ENCODE results near the gene SAXO2.

Gene SAXO2

DNA sequence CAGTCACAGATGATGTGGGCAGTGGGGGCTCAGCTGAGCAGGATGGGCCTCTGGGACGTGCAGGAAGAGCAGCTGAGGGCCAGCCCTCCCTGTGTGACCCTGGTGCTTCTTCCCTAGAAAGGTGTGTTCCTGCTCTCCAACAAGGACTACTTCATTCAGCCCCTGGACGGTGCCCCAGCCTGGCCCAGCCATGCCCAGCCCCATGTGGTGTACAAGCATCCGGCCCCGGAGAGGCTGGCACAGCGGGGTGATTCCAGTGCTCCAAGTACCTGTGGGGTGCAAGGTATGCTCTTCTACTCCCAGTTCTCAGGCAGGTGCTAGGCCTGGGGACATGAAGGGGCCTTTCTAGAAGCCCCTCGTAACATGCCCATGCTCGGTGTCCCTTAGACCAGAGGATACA, 38.3 kb downstream of the SAXO2 start:
- H3K36me3 ChIP-seq (ENCODE audit: control insufficient read depth, insufficient read depth, low read length): no peaks in the 10 kb centered on the region
- H3K9ac ChIP-seq: no peak overlapping the region
- H3K4me2 ChIP-seq (ENCODE audit: low read length): no peak overlapping the region
- H3K27me3 ChIP-seq (ENCODE audit: control insufficient read depth, insufficient read depth, low read length): no peaks in the 10 kb centered on the region
- no peak overlapping the region for H3K4me3 ChIP-seq (ENCODE audit: low read depth, low read length)
- no peak overlapping the region for H3K27ac ChIP-seq
- no peaks in the 10 kb centered on the region for H3K4me1 ChIP-seq
- no peak overlapping the region for H2AFZ ChIP-seq
- no peaks in the 10 kb centered on the region for H3K79me2 ChIP-seq
- no peaks in the 10 kb centered on the region for H3K9me3 ChIP-seq (ENCODE audit: control insufficient read depth, low read length)
- no peak for TF ChIP-seq CTCF (IDR thresholded peaks at IDR 0.05)

DNA sequence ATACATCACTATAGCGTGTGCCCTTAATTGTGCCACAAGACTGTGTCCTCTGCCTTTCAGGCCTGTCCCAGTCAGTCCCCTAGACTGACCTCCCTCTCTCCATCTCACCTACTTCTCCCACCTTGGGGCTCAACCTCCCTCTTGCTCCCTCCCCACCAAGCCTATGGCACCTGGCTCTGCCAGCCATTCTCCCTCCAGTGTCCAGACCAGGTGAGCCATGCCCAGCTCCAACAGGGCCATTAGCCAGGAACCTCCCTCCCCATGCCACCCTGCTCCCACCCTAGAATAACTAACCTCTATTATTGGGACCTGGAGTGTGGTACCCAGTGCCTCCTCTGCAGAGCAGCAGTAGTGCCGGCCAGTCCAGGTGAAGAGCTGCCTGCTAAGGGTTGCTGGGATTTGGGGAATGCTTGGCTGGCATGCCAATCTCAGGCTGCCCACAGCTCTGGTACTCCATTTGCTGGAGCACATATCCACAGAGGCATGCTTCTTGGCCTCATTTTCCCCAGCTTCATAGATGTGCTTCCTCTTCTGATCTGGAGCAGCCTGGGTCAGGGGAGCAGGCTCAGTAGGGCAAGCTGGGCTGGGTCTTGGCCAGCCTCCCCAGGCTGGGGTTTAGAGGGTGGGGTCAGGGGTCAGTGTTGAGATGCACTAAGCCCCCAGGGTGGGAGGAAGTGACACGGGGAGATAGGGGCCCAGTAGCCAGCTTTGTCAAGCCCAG, 38.8 kb downstream of the SAXO2 start:
- Histone ChIP-seq H3K4me1 (no peaks in the 10 kb centered on the region), H3K27ac (no peak overlapping the region), H3K4me3 (ENCODE audit: low read depth, low read length) (no peak overlapping the region), H3K36me3 (ENCODE audit: control insufficient read depth, insufficient read depth, low read length) (no peaks in the 10 kb centered on the region), H3K27me3 (ENCODE audit: control insufficient read depth, insufficient read depth, low read length) (no peaks in the 10 kb centered on the region), H2AFZ (no peak overlapping the region), H3K9ac (no peak overlapping the region), H3K4me2 (ENCODE audit: low read length) (no peak overlapping the region), H3K79me2 (no peaks in the 10 kb centered on the region), H3K9me3 (ENCODE audit: control insufficient read depth, low read length) (no peaks in the 10 kb centered on the region)
- no peak for TF ChIP-seq CTCF (IDR thresholded peaks at IDR 0.05)

DNA sequence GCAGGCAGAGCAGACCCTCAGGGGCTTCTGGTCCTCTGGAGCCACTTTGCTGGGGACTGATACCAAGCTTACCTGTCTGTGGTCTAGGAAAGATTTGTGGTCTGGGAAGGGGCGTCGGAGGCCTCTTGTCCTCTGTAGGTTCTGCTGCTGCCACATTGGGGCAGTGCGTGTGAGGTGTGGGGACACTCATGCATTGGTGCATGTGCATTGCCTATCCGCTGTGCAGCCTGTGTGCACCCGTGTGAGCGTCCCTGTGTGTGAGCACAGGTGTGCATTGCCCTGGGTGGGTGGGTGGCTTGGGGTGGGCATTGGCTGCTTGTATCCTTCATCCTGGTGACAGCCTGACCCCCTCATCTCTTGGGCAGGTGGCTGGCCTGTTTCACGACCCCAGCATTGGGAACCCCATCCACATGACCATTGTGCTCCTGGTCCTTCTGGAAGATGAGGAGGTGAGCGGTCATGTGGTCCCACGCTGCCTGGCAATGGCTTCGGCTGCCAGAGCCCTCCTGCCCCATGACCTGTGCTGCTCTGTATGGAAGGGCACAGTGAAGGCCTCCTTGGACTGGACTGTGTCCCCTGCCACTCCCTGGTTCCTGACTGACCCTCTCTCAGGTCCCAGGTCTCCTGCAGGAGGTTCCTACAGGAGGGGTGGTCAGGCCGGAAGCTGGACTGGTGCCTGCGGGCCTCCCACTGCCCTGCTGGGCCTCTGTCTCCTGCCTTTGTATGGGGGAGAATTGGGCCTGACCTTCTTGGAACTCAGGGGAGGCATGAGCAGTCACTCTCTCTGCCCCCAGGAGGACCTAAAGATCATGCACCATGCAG, 41.5 kb downstream of the SAXO2 start:
- Histone ChIP-seq H3K36me3 (ENCODE audit: control insufficient read depth, insufficient read depth, low read length) (no peaks in the 10 kb centered on the region), H3K9ac (no peak overlapping the region), H3K9me3 (ENCODE audit: control insufficient read depth, low read length) (no peaks in the 10 kb centered on the region), H3K4me2 (ENCODE audit: low read length) (no peak overlapping the region), H3K27ac (no peak overlapping the region), H3K79me2 (no peaks in the 10 kb centered on the region), H3K27me3 (ENCODE audit: control insufficient read depth, insufficient read depth, low read length) (no peaks in the 10 kb centered on the region), H3K4me3 (ENCODE audit: low read depth, low read length) (no peak overlapping the region), H3K4me1 (no peaks in the 10 kb centered on the region), H2AFZ (no peak overlapping the region)
- no peak for TF ChIP-seq CTCF (IDR thresholded peaks at IDR 0.05)

DNA sequence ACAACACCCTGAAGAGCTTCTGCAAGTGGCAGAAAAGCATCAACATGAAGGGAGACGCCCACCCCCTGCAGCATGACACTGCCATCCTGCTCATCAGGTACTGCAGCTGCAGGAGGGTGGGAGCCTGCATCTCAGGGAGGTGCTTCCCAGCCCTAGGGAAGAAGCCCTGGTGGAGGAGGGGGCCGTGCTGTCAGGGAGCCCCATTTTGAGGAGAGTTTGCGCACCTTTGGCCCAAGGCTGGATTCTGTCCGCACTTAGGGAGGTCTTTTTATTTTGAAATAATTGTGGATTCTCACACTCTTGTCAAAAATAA, 42.1 kb downstream of the SAXO2 start:
- no peak for TF ChIP-seq CTCF (IDR thresholded peaks at IDR 0.05)
- no peak overlapping the region for H3K4me3 ChIP-seq (ENCODE audit: low read depth, low read length)
- H3K36me3 ChIP-seq (ENCODE audit: control insufficient read depth, insufficient read depth, low read length): no peaks in the 10 kb centered on the region
- H3K9me3 ChIP-seq (ENCODE audit: control insufficient read depth, low read length): no peaks in the 10 kb centered on the region
- no peaks in the 10 kb centered on the region for H3K4me1 ChIP-seq
- no peak overlapping the region for H3K9ac ChIP-seq
- H3K27ac ChIP-seq: no peak overlapping the region
- H2AFZ ChIP-seq: no peak overlapping the region
- no peaks in the 10 kb centered on the region for H3K27me3 ChIP-seq (ENCODE audit: control insufficient read depth, insufficient read depth, low read length)
- H3K4me2 ChIP-seq (ENCODE audit: low read length): no peak overlapping the region
- H3K79me2 ChIP-seq: no peaks in the 10 kb centered on the region
